Spleen (tissue), 7 donors: Measurements from ENCODE around the gene SLC25A11.

Experiments
- POLR2AphosphoS5 ChIP-seq, 3 donors: sonication (generic); formaldehyde crosslinking; IDR thresholded peaks; one replicate each; pipeline ENCODE4 v1.5.1; 2017; ENCODE audit warnings: antibody characterized with exemption in 3 of 3
- TF ChIP-seq, protein P1 (sequence below), 11 experiments: fragments of 200-600 bp in 7 of 11; fragments of 450-650 bp in 4 of 11; sonication (generic) in 4 of 11; IDR thresholded peaks in 8 of 11; conservative IDR thresholded peaks in 3 of 11; 1 replicate in 7 of 11; 2 replicates in 4 of 11; pipeline versions ENCODE4 v1.4.0 to v1.8.0; 2016 to 2021; ENCODE audit warnings: antibody characterized with exemption in 11 of 11, inconsistent platforms in 4 of 11, mild to moderate bottlenecking in 1 of 11
- donor health status: DM: no; HTN: no; CAD: no; lungs with moderate emphysema.
- donor health status: DM: no; HTN: no; CAD: no.
- donor health status: DM: no; HTN: no; CAD: no.

DNA sequence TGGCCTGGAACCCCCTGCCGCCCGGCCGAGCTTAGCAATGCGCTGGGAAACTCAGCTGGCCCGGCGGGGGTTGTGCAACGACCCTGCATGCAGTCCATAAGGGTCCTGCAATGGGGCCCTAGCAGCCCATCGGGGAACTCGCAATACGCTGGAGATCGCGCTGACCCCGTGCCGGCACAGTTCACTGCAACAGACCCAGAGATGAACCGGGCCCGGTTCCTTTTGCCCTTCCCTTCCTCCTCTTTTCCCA lies 375 bp downstream of the SLC25A11 start:
- TF ChIP-seq, protein P1, sequence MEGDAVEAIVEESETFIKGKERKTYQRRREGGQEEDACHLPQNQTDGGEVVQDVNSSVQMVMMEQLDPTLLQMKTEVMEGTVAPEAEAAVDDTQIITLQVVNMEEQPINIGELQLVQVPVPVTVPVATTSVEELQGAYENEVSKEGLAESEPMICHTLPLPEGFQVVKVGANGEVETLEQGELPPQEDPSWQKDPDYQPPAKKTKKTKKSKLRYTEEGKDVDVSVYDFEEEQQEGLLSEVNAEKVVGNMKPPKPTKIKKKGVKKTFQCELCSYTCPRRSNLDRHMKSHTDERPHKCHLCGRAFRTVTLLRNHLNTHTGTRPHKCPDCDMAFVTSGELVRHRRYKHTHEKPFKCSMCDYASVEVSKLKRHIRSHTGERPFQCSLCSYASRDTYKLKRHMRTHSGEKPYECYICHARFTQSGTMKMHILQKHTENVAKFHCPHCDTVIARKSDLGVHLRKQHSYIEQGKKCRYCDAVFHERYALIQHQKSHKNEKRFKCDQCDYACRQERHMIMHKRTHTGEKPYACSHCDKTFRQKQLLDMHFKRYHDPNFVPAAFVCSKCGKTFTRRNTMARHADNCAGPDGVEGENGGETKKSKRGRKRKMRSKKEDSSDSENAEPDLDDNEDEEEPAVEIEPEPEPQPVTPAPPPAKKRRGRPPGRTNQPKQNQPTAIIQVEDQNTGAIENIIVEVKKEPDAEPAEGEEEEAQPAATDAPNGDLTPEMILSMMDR (IDR thresholded peaks at IDR 0.05 in 8 of 11, conservative IDR thresholded peaks at IDR 0.05 in 3 of 11) = no peak
- TF ChIP-seq POLR2AphosphoS5 (IDR thresholded peaks at IDR 0.05) = no peak
